Measurements from ENCODE around the gene ARHGAP29.

Gene ARHGAP29

DNA sequence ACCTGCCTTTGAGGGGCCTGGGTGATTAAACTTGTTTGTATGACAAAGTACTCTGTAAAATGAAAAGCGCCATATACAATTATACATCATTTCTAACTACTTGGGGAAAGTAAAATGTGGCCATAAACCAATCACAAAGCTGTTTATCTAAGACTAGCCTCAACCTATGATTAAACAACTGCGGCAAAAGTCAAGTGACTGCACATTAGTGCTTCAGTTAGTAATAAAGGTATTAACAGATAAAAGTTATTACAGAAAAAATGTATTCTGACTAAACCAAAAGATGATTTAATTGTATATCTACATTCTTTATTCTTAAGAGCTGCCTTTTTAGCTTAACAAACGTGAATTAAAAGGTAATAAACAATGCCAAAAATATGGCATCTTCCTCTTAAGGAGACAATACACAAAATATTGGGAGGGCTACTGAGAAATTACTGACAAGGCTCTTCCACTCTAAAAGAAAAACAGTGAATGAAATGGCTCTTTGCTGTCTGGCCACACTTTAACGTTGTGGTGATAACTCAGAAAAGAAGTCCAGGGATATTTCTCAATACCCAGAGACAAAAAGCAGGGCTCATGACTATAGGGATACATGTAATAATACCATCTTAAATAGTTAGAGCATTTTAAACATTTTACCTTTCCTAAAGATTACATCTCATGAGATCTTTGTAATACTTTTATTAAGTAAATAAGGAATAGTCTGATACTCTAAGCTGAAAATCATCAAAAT, 8.6 kb downstream of the ARHGAP29 start:
- Histone ChIP-seq H3K79me2 (ENCODE audit: insufficient read depth, low read length) (no peaks in the 10 kb centered on the region), H3K27me3 (ENCODE audit: insufficient read depth, low read length, poor library complexity) (peaks cover under 1% of the 10 kb centered on the region), H3K4me3 (ENCODE audit: low read depth in 1 of 2, low read length in 2 of 2) (no peak overlapping the region), H2AFZ (ENCODE audit: low read depth, low read length) (no peak overlapping the region), H3K27ac (ENCODE audit: low read length) (no peak overlapping the region), H3K36me3 (ENCODE audit: insufficient read depth, low read length) (no peaks in the 10 kb centered on the region), H3K4me2 (ENCODE audit: insufficient read depth, low read length) (no peak overlapping the region), H4K20me1 (ENCODE audit: insufficient read depth, low read length) (no peaks in the 10 kb centered on the region), H3K9me3 (ENCODE audit: insufficient read depth, low read length, severe bottlenecking) (no peaks in the 10 kb centered on the region), H3K4me1 (ENCODE audit: insufficient read depth, low read length) (no peaks in the 10 kb centered on the region), H3K9ac (ENCODE audit: low read depth, low read length) (no peak overlapping the region)
- DNase-seq (no peak), ATAC-seq (ENCODE audit: insufficient read depth, low read depth) (no peak)
- TF ChIP-seq, protein P1, sequence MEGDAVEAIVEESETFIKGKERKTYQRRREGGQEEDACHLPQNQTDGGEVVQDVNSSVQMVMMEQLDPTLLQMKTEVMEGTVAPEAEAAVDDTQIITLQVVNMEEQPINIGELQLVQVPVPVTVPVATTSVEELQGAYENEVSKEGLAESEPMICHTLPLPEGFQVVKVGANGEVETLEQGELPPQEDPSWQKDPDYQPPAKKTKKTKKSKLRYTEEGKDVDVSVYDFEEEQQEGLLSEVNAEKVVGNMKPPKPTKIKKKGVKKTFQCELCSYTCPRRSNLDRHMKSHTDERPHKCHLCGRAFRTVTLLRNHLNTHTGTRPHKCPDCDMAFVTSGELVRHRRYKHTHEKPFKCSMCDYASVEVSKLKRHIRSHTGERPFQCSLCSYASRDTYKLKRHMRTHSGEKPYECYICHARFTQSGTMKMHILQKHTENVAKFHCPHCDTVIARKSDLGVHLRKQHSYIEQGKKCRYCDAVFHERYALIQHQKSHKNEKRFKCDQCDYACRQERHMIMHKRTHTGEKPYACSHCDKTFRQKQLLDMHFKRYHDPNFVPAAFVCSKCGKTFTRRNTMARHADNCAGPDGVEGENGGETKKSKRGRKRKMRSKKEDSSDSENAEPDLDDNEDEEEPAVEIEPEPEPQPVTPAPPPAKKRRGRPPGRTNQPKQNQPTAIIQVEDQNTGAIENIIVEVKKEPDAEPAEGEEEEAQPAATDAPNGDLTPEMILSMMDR (IDR thresholded peaks at IDR 0.05; ENCODE audit: borderline replicate concordance, extremely low read depth, low read length, poor library complexity, severe bottlenecking) = no peak
- TF ChIP-seq EZH2 (IDR thresholded peaks at IDR 0.05; ENCODE audit: borderline replicate concordance, low read depth, low read length, severe bottlenecking) = no peak

- no peak for DNase-seq
- H3K27ac ChIP-seq (ENCODE audit: low read length) = no peak overlapping the region
Observed at GRCh38 chr1:94227624-94228023, 9.8 kb downstream of the ARHGAP29 start.

DNA sequence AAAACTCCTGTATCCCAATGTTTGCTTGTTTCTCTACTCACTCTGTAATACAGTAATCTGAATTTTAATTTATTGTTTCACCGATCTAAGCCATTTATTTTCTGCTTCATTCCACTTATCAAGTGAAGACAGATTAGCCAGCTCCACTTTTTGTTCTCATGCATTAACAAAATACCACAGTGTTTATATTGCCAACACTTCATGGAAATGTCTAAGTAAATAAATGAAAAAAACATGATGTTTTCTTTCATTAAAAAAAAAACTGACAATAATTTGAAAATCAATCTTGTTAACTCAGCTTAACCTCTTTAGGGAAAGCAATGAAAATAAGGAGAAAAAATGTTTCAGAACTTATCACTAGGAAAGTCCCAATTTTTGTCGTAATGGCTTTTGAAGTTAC, 11.5 kb downstream of the ARHGAP29 start:
- H3K4me1 ChIP-seq (ENCODE audit: insufficient read depth, low read length) = no peaks in the 10 kb centered on the region
- H3K27ac ChIP-seq (ENCODE audit: low read length) = no peak overlapping the region
- no peak overlapping the region for H3K9ac ChIP-seq (ENCODE audit: low read depth, low read length)
- DNase-seq (no peak), ATAC-seq (ENCODE audit: insufficient read depth, low read depth) (no peak)
- H3K4me2 ChIP-seq (ENCODE audit: insufficient read depth, low read length) = no peak overlapping the region
- no peak overlapping the region for H3K4me3 ChIP-seq (ENCODE audit: low read depth in 1 of 2, low read length in 2 of 2)
- H4K20me1 ChIP-seq (ENCODE audit: insufficient read depth, low read length) = no peaks in the 10 kb centered on the region
- no peaks in the 10 kb centered on the region for H3K9me3 ChIP-seq (ENCODE audit: insufficient read depth, low read length, severe bottlenecking)
- no peaks in the 10 kb centered on the region for H3K36me3 ChIP-seq (ENCODE audit: insufficient read depth, low read length)
- H3K79me2 ChIP-seq (ENCODE audit: insufficient read depth, low read length) = no peaks in the 10 kb centered on the region
- TF ChIP-seq EZH2 (IDR thresholded peaks at IDR 0.05; ENCODE audit: borderline replicate concordance, low read depth, low read length, severe bottlenecking) = no peak
- no peak overlapping the region for H2AFZ ChIP-seq (ENCODE audit: low read depth, low read length)
- no peaks in the 10 kb centered on the region for H3K27me3 ChIP-seq (ENCODE audit: insufficient read depth, low read length, poor library complexity)

More at GRCh38 chr1:94227624-94228023, 9.8 kb downstream of the ARHGAP29 start:
- Histone ChIP-seq H3K36me3 (ENCODE audit: insufficient read depth, low read length) (no peaks in the 10 kb centered on the region), H3K4me3 (ENCODE audit: low read depth in 1 of 2, low read length in 2 of 2) (no peak overlapping the region), H3K9ac (ENCODE audit: low read depth, low read length) (no peak overlapping the region), H3K79me2 (ENCODE audit: insufficient read depth, low read length) (no peaks in the 10 kb centered on the region), H4K20me1 (ENCODE audit: insufficient read depth, low read length) (no peaks in the 10 kb centered on the region), H2AFZ (ENCODE audit: low read depth, low read length) (no peak overlapping the region), H3K4me2 (ENCODE audit: insufficient read depth, low read length) (no peak overlapping the region), H3K4me1 (ENCODE audit: insufficient read depth, low read length) (no peaks in the 10 kb centered on the region), H3K27me3 (ENCODE audit: insufficient read depth, low read length, poor library complexity) (no peaks in the 10 kb centered on the region), H3K9me3 (ENCODE audit: insufficient read depth, low read length, severe bottlenecking) (no peaks in the 10 kb centered on the region)
- no peak for ATAC-seq (ENCODE audit: insufficient read depth, low read depth)
- TF ChIP-seq, protein P1 (IDR thresholded peaks at IDR 0.05; ENCODE audit: borderline replicate concordance, extremely low read depth, low read length, poor library complexity, severe bottlenecking) = no peak
- TF ChIP-seq EZH2 (IDR thresholded peaks at IDR 0.05; ENCODE audit: borderline replicate concordance, low read depth, low read length, severe bottlenecking) = no peak

- TF ChIP-seq, protein P1 (IDR thresholded peaks at IDR 0.05; ENCODE audit: borderline replicate concordance, extremely low read depth, low read length, poor library complexity, severe bottlenecking) = no peak
- no peaks in the 10 kb centered on the region for H3K36me3 ChIP-seq (ENCODE audit: insufficient read depth, low read length)
- H3K79me2 ChIP-seq (ENCODE audit: insufficient read depth, low read length) = no peaks in the 10 kb centered on the region
- no peak overlapping the region for H3K27ac ChIP-seq (ENCODE audit: low read length)
- DNase-seq (no peak), ATAC-seq (ENCODE audit: insufficient read depth, low read depth) (no peak)
- no peaks in the 10 kb centered on the region for H3K9me3 ChIP-seq (ENCODE audit: insufficient read depth, low read length, severe bottlenecking)
- H2AFZ ChIP-seq (ENCODE audit: low read depth, low read length) = no peak overlapping the region
- no peak overlapping the region for H3K4me3 ChIP-seq (ENCODE audit: low read depth in 1 of 2, low read length in 2 of 2)
- no peak overlapping the region for H3K4me2 ChIP-seq (ENCODE audit: insufficient read depth, low read length)
- H3K4me1 ChIP-seq (ENCODE audit: insufficient read depth, low read length) = no peaks in the 10 kb centered on the region
- no peak overlapping the region for H3K9ac ChIP-seq (ENCODE audit: low read depth, low read length)
- H4K20me1 ChIP-seq (ENCODE audit: insufficient read depth, low read length) = no peaks in the 10 kb centered on the region
- peaks cover 6% of the 10 kb centered on the region for H3K27me3 ChIP-seq (ENCODE audit: insufficient read depth, low read length, poor library complexity)
Observed at GRCh38 chr1:94218332-94218731, 19.1 kb downstream of the ARHGAP29 start.

Measured in DND-41 (cell line).